HG02885 (cell line): ENCODE measurements around the gene PRR33.

Source experiments
- ATAC-seq: cut with Tn5 transposase; IDR thresholded peaks from one replicate; pipeline ENCODE4 v1.9.1; 2021; ENCODE audit warnings: mild to moderate bottlenecking; ENCODE audit not compliant: unreplicated experiment, poor library complexity

PRR33 gene

GRCh38 chr11:1840780-1841480 is 50.8 kb downstream of the PRR33 start:
- ATAC-seq: no peak

GRCh38 chr11:1839924-1840779 is 51.5 kb downstream of the PRR33 start:
- peak; percentile 46 for ATAC-seq

- ATAC-seq: no peak
Observed at GRCh38 chr11:1839204-1839923, 52.3 kb downstream of the PRR33 start.

- ATAC-seq: no peak
Observed at GRCh38 chr11:1838426-1839144, 53.1 kb downstream of the PRR33 start, which contains the start of gene TNNI2. Gene TNNI2 (plus strand): TSS chr11:1838981. CDS start chr11:1839697, 716 bp downstream.
